Uterus (tissue), 2 donors: ENCODE data around the gene GAS7.

Experiments used
- POLR2A ChIP-seq, 2 donors: fragments of 450-650 bp; IDR thresholded peaks; one replicate each; pipeline ENCODE4 v1.6.1; 2016; ENCODE audit warnings: antibody characterized with exemption in 2 of 2, mild to moderate bottlenecking in 1 of 2, moderate library complexity in 1 of 2
- TF ChIP-seq, protein P1 (sequence below), 4 experiments: fragments of 200-600 bp in 2 of 4; fragments of 450-650 bp in 2 of 4; sonication (generic) in 2 of 4; IDR thresholded peaks; one replicate each; pipeline ENCODE4 v1.5.1; 2016 to 2019; ENCODE audit warnings: antibody characterized with exemption in 4 of 4, mild to moderate bottlenecking in 2 of 4, moderate library complexity in 1 of 4

DNA sequence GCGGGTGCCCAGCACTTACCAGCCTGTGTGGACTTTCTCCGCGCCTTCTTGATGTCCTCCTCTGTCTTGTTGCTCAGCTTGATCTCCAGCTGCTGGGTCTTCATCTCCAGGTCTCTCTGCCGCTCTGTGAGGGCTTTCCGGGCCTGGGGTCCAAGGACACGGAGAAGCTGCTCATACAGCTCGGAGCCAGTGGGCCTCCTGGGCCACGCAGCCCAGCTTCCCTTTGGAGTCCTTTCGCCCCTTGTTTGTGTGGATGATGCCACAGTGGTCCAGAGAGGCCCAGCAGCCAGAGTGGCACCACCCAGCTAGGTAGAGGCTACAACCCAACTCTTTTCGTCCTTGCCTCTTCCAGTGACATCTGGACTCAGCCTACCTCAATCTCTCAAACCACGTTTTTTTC lies 272.9 kb downstream of the GAS7 start:
- TF ChIP-seq, protein P1, sequence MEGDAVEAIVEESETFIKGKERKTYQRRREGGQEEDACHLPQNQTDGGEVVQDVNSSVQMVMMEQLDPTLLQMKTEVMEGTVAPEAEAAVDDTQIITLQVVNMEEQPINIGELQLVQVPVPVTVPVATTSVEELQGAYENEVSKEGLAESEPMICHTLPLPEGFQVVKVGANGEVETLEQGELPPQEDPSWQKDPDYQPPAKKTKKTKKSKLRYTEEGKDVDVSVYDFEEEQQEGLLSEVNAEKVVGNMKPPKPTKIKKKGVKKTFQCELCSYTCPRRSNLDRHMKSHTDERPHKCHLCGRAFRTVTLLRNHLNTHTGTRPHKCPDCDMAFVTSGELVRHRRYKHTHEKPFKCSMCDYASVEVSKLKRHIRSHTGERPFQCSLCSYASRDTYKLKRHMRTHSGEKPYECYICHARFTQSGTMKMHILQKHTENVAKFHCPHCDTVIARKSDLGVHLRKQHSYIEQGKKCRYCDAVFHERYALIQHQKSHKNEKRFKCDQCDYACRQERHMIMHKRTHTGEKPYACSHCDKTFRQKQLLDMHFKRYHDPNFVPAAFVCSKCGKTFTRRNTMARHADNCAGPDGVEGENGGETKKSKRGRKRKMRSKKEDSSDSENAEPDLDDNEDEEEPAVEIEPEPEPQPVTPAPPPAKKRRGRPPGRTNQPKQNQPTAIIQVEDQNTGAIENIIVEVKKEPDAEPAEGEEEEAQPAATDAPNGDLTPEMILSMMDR (IDR thresholded peaks at IDR 0.05), result no peak
- no peak for TF ChIP-seq POLR2A (IDR thresholded peaks at IDR 0.05)
